SK-MEL-5 (cell line): Measurements from ENCODE around the gene PHF21B. TPM values are rescaled to one million over a fixed set of nuclear protein-coding genes. Genes with fewer than 3 reads are reported as not detected.
"Not testable (repeated sequence)": the region's sequence is repeated elsewhere in the genome, so short reads cannot be mapped to it uniquely, and the experiment has no call there.

Experiments
- DNase-seq: peaks from one replicate; pipeline ENCODE4 v3.0.0-alpha.2; 2016; ENCODE audit warnings: low read depth, low spot score
- in situ Hi-C: cut with HindIII; loops from 2 replicates; pipeline ENCODE4 v1.10.0; 2016; ENCODE audit warnings: low sequenced_read_pairs, high pct_unique_total_duplicates, low pct_unique_long_range_greater_than_20kb
- total RNA-seq: library from RNA; depleted of rRNA; stranded (reverse); fragments of >200 nt; shearing (Covaris generic); gene quantifications from 2 replicates; pipeline ENCODE4 v1.2.3, GENCODE V29; 2014

PHF21B gene
- total RNA-seq, 1 experiment from 2014 or later, result 4.2 TPM

GRCh38 chr22:44931077-44931540 is 78.7 kb downstream of the PHF21B start:
- in situ Hi-C loops, result no loop called here
- DNase-seq, result no peak

GRCh38 chr22:44930711-44931035 is 79.1 kb downstream of the PHF21B start:
- no peak for DNase-seq
- in situ Hi-C loops, result no loop called here

- DNase-seq, result no peak
- in situ Hi-C loops, result no loop called here
Measured at GRCh38 chr22:44930016-44930710, 79.6 kb downstream of the PHF21B start.

- in situ Hi-C loops, result no loop called here
- no peak for DNase-seq
Measured at GRCh38 chr22:44929359-44930015, 80.3 kb downstream of the PHF21B start.

DNA sequence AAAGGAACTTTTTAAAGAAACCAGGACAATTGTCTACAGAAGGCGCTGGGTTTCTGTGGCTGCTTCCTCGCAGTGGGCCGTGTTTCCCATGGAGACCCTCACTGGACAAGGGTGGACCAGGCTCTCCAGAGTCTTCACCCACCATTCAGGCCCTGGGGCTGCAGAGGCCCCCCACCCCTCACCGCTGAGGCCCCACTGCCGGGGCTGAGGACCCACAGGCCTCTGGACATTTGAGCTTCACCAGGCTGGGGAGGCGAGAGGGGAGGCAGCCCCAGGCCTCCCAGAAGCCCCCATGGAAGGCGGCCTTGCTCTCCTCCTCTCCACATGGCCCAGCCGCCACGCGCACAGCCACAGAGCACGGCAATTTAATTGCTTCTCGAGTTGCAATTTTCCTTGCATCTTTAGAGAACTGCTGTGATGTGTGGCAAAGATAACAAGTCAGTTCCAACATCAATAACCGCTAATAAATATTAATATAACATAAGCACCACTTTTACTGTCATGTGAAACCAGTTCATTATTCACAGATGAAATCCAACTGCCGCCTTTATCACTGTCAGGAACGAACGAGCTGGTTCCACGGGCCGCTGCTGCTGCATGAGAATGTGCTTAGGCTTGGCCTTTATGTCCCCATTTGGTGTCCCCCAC is 81.0 kb downstream of the PHF21B start:
- no peak for DNase-seq
- in situ Hi-C loops, result no loop called here

DNA sequence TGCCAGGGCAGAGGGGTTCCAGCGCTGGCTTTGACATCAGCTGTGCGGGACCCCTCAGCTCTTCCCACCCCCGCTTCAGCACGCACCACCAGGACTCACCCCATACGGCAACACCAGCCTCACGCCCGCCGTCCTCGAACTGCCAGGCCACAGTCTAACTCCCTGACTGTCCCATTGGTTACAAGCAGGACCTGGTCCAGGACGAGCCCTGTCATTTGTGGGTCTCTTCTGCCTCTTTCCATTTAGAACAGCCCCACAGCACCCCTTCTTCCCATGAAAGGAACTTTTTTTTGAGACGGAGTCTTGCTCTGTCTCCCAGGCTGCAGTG is 81.7 kb downstream of the PHF21B start:
- in situ Hi-C loops, result no loop called here
- no peak for DNase-seq

GRCh38 chr22:44927463-44928135 is 82.2 kb downstream of the PHF21B start:
- DNase-seq, result no peak

DNA sequence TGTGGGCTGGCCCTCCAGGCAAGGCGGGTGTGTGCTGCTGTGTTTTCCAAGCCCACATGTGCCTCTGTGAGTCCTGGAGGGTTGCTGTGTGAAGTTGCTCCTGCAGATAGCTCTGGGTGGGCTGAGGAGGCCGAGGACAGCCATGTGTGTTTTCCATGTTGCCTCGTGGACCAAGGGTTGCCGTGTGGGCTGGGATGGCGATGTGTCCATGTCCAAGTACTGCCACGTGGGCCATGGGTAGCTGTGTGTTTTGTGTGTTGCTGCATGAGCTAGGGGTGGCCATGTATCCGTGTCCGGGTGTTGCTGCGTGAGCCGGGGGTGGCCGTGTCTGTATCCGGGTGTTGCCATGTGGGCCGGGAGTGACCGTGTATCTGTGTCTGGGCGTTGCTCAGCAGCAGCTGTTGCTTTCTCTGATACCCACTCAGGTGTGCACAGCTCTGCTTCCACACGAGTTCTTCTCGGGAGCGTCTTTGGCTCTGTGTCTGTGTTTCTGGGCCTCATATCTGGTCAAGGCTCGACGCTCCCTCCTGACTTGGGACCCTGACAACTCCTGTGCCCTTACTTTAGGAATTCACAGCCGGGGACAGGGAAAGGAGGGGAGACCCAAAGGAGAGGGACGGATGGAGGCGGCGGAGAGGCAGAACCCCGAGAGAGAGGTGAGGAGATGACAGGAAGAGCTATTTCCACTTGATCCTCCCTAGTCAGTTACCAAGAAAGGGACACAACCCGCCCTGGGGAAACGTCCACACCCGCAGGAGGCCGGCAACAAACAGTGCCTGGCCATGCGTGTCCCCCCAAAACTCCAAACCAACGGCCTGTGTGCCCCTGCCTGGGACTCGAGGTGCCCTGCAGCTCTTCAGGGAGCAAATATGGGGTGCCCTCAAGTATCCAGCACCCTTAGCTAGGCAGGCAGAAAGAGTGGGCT is 83.1 kb downstream of the PHF21B start:
- no peak for DNase-seq

More at GRCh38 chr22:44927463-44928135, 82.2 kb downstream of the PHF21B start:
- in situ Hi-C loops, result no loop called here

GRCh38 chr22:44926124-44926475 is 83.7 kb downstream of the PHF21B start:
- no peak for DNase-seq
- in situ Hi-C loops, result no loop called here

More for the DNA sequence above, 83.1 kb downstream of the PHF21B start:
- in situ Hi-C loops, result no loop called here

DNA sequence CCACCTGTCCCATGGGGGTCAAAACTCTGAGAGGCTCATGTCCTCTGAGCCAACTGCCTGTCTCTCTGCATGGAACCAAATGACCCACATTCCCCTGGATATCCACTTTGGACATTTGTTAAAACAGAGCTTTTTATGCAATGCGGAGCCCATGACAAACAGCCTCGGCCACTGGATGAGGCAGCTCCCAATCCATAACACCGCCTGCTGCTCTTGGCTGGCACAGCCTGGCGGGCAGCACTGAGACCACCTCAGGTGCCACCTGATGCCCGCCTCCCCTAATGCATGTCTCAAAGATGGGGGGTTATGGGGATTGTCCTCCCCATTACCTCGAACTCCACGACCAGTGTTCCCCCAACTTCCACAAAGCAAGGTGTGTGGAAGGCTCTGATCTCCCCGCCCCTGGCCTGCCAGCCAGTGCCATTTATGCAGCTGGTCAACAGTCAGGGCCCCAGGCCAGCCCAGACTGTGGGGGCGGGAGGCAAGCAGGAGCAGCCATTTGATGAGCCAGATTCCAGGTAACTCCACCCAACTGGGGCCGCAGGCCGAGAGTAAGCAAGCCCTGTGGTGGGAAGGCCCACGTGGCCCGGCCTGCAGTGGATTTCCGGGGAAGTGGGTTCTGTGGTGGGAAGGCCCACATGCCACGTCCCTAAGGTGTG is 84.2 kb downstream of the PHF21B start:
- in situ Hi-C loops, result no loop called here
- DNase-seq, result no peak

- in situ Hi-C loops, result no loop called here
- DNase-seq, result no peak
Measured at GRCh38 chr22:44924710-44925109, 85.1 kb downstream of the PHF21B start.

- in situ Hi-C loops, result no loop called here
Measured at GRCh38 chr22:44924098-44924497, 85.7 kb downstream of the PHF21B start.

DNA sequence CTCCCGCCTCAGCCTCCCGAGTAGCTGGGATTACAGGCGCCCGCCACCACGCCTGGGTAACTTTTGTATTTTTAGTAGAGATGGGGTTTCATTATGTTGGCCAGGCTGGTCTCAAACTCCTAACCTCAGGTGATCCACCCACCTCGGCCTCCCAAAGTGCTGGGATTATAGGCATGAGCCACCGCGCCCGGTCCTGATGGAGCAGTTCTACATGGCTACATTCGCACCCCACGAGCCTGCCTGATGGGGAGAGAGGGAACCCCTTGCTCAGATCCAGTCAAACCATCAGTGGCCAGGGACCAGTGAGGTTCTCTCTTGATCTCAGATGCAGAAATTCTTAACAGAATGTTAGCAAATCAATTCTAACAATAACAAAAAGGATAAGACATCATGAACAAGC is 88.0 kb downstream of the PHF21B start:
- in situ Hi-C loops, DNase-seq: not testable (repeated sequence)

More at GRCh38 chr22:44924098-44924497, 85.7 kb downstream of the PHF21B start:
- no peak for DNase-seq

DNA sequence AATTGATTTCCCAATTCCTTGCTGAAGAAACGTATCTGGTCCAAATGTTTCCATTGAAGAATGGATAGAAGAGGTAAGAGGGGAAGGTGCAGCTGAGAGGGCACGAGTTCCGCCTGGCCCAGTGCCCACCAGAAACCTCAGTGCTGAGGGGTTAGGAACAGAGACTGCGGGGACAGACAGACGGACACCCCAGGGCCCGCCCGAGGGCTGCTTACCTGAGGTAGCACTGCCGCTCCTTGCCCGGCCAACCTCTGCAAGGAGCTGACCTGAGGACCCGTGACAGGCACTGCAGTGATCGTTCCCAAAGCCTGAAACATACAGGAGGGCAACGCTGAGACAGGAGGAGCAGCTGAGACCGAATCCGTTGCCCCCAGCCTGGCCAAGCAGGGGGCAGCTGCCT is 89.6 kb downstream of the PHF21B start:
- no peak for DNase-seq
- in situ Hi-C loops, result no loop called here

- DNase-seq, result no peak
- in situ Hi-C loops, result no loop called here
Measured at GRCh38 chr22:44919691-44920090, 90.1 kb downstream of the PHF21B start.

- DNase-seq, result no peak
- in situ Hi-C loops, result no loop called here
Measured at GRCh38 chr22:44918925-44919392, 90.8 kb downstream of the PHF21B start.
